HepG2 (cell line): ENCODE measurements around the gene SRSF3. TPM values are rescaled to one million over a fixed set of nuclear protein-coding genes. Genes with fewer than 3 reads are reported as not detected.

Source experiments
- HCFC1 ChIP-seq: fragments of 150-350 bp; IDR thresholded peaks from 2 replicates; pipeline ENCODE4 v1.6.1; 2014; ENCODE audit warnings: low read depth, low read length
- MTF1 ChIP-seq: sonication (generic); formaldehyde crosslinking; IDR thresholded peaks from 2 replicates; pipeline ENCODE4 v1.5.0; 2020; ENCODE audit warnings: missing genetic modification reagents
- MXI1 ChIP-seq: IDR thresholded peaks from 3 replicates; pipeline ENCODE4 v1.6.1; 2012; ENCODE audit warnings: low read depth, low read length, inconsistent platforms, borderline replicate concordance
- NONO ChIP-seq, 2 experiments: fragments of 450-650 bp in 1 of 2; sonication (generic) in 1 of 2; formaldehyde crosslinking in 1 of 2; IDR thresholded peaks in 1 of 2; conservative IDR thresholded peaks in 1 of 2; 2 replicates each; pipeline versions ENCODE4 v1.6.1 to v1.8.0; 2017 to 2022; ENCODE audit warnings: mild to moderate bottlenecking in 1 of 2, missing genetic modification reagents in 1 of 2, moderate library complexity in 1 of 2
- SMAD1 ChIP-seq: sonication (generic); formaldehyde crosslinking; IDR thresholded peaks from 2 replicates; pipeline ENCODE4 v1.4.0; 2020; ENCODE audit warnings: missing genetic modification reagents, low read depth, mild to moderate bottlenecking, borderline replicate concordance
- SSRP1 ChIP-seq: IDR thresholded peaks from 2 replicates; pipeline ENCODE4 v1.6.1; 2016; ENCODE audit warnings: control low read depth
- THRA ChIP-seq: sonication (generic); formaldehyde crosslinking; IDR thresholded peaks from 2 replicates; pipeline ENCODE4 v1.4.0; 2020; ENCODE audit warnings: missing genetic modification reagents, borderline replicate concordance
- ZBTB33 ChIP-seq: sonication (generic); formaldehyde crosslinking; IDR thresholded peaks from 2 replicates; pipeline ENCODE4 v1.4.0; 2020; ENCODE audit warnings: missing genetic modification reagents
- ZFP36 ChIP-seq: fragments of 150-350 bp; IDR thresholded peaks from 2 replicates; pipeline ENCODE4 v1.6.1; 2018; ENCODE audit warnings: borderline replicate concordance, low read length, low read depth; ENCODE audit not compliant: partially characterized antibody
- ZFP36L2 ChIP-seq: sonication (generic); formaldehyde crosslinking; IDR thresholded peaks from 2 replicates; pipeline ENCODE4 v1.4.0; 2020; ENCODE audit warnings: missing genetic modification reagents
- ZFP90 ChIP-seq: sonication (generic); formaldehyde crosslinking; IDR thresholded peaks from 2 replicates; pipeline ENCODE4 v1.8.0; 2022; ENCODE audit warnings: missing genetic modification reagents, mild to moderate bottlenecking, inconsistent platforms, borderline replicate concordance
- ZNF549 ChIP-seq: sonication (generic); formaldehyde crosslinking; IDR thresholded peaks from 2 replicates; pipeline ENCODE4 v1.5.0; 2020; ENCODE audit warnings: missing genetic modification reagents
- ZNF792 ChIP-seq: IDR thresholded peaks from 2 replicates; pipeline ENCODE4 v1.6.1; 2016
- polyA plus RNA-seq, 8 experiments: library from polyadenylated mRNA; depleted of rRNA in 3 of 8; stranded (reverse) in 7 of 8; unstranded in 1 of 8; fragments of >200 nt; fragmentation: Illumina TruSeq in 4 of 8; extraction: Trizol in 4 of 8; gene quantifications; 2 replicates each; pipeline versions ENCODE4 v1.2.1 to v1.2.3, GENCODE V29; 2011 to 2016; ENCODE audit warnings: low read depth in 4 of 8, missing spikeins in 1 of 8, mixed read lengths in 1 of 8; ENCODE audit not compliant: insufficient read depth in 1 of 8
- total RNA-seq, 5 experiments: library from RNA; depleted of rRNA; stranded (reverse); fragments of >200 nt; fragmentation: Illumina TruSeq; extraction: Trizol; gene quantifications; 2 replicates each; pipeline ENCODE4 v1.2.3, GENCODE V29; 2016; ENCODE audit warnings: low read depth in 1 of 5
- TF ChIP-seq, protein P1 (sequence below): sonication (generic); formaldehyde crosslinking; IDR thresholded peaks from 2 replicates; pipeline ENCODE4 v1.4.0; 2020; ENCODE audit warnings: missing genetic modification reagents, borderline replicate concordance
- TF ChIP-seq, protein P2 (sequence below): sonication (generic); formaldehyde crosslinking; IDR thresholded peaks from 2 replicates; pipeline ENCODE4 v1.5.0; 2020; ENCODE audit warnings: mild to moderate bottlenecking, missing genetic modification reagents

SRSF3 gene
- total and polyA plus RNA-seq, 2 of the 13 experiments (the other 11 are each of a cell fraction or from before 2014, with no cell fraction given): 206 to 684 TPM

GRCh38 chr6:36623547-36624459 is 29.6 kb downstream of the SRSF3 start (continued):
- TF ChIP-seq, protein P1, sequence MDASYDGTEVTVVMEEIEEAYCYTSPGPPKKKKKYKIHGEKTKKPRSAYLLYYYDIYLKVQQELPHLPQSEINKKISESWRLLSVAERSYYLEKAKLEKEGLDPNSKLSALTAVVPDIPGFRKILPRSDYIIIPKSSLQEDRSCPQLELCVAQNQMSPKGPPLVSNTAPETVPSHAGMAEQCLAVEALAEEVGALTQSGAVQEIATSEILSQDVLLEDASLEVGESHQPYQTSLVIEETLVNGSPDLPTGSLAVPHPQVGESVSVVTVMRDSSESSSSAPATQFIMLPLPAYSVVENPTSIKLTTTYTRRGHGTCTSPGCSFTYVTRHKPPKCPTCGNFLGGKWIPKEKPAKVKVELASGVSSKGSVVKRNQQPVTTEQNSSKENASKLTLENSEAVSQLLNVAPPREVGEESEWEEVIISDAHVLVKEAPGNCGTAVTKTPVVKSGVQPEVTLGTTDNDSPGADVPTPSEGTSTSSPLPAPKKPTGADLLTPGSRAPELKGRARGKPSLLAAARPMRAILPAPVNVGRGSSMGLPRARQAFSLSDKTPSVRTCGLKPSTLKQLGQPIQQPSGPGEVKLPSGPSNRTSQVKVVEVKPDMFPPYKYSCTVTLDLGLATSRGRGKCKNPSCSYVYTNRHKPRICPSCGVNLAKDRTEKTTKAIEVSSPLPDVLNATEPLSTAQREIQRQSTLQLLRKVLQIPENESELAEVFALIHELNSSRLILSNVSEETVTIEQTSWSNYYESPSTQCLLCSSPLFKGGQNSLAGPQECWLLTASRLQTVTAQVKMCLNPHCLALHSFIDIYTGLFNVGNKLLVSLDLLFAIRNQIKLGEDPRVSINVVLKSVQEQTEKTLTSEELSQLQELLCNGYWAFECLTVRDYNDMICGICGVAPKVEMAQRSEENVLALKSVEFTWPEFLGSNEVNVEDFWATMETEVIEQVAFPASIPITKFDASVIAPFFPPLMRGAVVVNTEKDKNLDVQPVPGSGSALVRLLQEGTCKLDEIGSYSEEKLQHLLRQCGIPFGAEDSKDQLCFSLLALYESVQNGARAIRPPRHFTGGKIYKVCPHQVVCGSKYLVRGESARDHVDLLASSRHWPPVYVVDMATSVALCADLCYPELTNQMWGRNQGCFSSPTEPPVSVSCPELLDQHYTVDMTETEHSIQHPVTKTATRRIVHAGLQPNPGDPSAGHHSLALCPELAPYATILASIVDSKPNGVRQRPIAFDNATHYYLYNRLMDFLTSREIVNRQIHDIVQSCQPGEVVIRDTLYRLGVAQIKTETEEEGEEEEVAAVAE (CRISPR knock-in tag): no peak
- 0 out of 2 replicates have a peak, but pooled peaks have one; percentile 57 for TF ChIP-seq SMAD1
- TF ChIP-seq ZFP90: no peak
- TF ChIP-seq ZFP36L2: no peak
- TF ChIP-seq HCFC1: no peak
- TF ChIP-seq, protein P2, sequence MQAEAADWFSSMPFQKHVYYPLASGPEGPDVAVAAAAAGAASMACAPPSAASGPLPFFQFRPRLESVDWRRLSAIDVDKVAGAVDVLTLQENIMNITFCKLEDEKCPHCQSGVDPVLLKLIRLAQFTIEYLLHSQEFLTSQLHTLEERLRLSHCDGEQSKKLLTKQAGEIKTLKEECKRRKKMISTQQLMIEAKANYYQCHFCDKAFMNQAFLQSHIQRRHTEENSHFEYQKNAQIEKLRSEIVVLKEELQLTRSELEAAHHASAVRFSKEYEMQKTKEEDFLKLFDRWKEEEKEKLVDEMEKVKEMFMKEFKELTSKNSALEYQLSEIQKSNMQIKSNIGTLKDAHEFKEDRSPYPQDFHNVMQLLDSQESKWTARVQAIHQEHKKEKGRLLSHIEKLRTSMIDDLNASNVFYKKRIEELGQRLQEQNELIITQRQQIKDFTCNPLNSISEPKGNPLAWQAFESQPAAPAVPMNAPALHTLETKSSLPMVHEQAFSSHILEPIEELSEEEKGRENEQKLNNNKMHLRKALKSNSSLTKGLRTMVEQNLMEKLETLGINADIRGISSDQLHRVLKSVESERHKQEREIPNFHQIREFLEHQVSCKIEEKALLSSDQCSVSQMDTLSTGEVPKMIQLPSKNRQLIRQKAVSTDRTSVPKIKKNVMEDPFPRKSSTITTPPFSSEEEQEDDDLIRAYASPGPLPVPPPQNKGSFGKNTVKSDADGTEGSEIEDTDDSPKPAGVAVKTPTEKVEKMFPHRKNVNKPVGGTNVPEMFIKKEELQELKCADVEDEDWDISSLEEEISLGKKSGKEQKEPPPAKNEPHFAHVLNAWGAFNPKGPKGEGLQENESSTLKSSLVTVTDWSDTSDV (CRISPR knock-in tag): 0 out of 2 replicates have a peak, but pooled peaks have one; percentile 45
- TF ChIP-seq SSRP1 (CRISPR knock-in tag): peak; percentile 53; the same call in 1 of the 2 replicates
- no peak for TF ChIP-seq NONO (IDR thresholded peaks at IDR 0.05)
- peak; percentile 73 for TF ChIP-seq NONO (CRISPR knock-in tag; conservative IDR thresholded peaks at IDR 0.05)
- TF ChIP-seq THRA (CRISPR knock-in tag): peak; percentile 75
- TF ChIP-seq ZBTB33 (CRISPR knock-in tag): peak; percentile 42; the same call in 1 of the 2 replicates
- TF ChIP-seq ZFP36: peak; percentile 54
- TF ChIP-seq MTF1 (CRISPR knock-in tag): no peak
- 0 out of 2 replicates have a peak, but pooled peaks have one; percentile 39 for TF ChIP-seq ZNF792 (CRISPR knock-in tag)
- TF ChIP-seq ZNF549 (CRISPR knock-in tag): no peak
- peak; percentile 57; the same call in 1 of the 3 replicates for TF ChIP-seq MXI1
